Smooth muscle cell (in vitro differentiated cells): Measurements from ENCODE around the gene CTSE. TPM values are rescaled to one million over a fixed set of nuclear protein-coding genes. Genes with fewer than 3 reads are reported as not detected.

Source experiments
- DNase-seq: peaks from one replicate; lab custom pipeline; 2025; ENCODE audit not compliant: unreplicated experiment; lab: John Stamatoyannopoulos, UW
- H2AFZ ChIP-seq: fragments of 200-600 bp; sonication (generic); 2 replicates; pipeline ENCODE4 v1.6.0; 2016; ENCODE audit warnings: antibody characterized with exemption, low read depth, mild to moderate bottlenecking
- H3F3A ChIP-seq: fragments of 200-600 bp; sonication (generic); 2 replicates; pipeline ENCODE4 v1.6.0; 2017; ENCODE audit warnings: antibody characterized with exemption, low read depth
- H3K27ac ChIP-seq: fragments of 200-600 bp; sonication (generic); 2 replicates; pipeline ENCODE4 v1.5.1; 2016; ENCODE audit warnings: low read depth, mild to moderate bottlenecking
- H3K27me3 ChIP-seq: fragments of 200-600 bp; sonication (generic); 2 replicates; pipeline ENCODE4 v1.6.1; 2016; ENCODE audit warnings: low read depth, mild to moderate bottlenecking
- H3K36me3 ChIP-seq: fragments of 200-600 bp; sonication (generic); 2 replicates; pipeline ENCODE4 v1.5.1; 2016; ENCODE audit warnings: low read depth
- H3K4me1 ChIP-seq: fragments of 200-600 bp; sonication (generic); 2 replicates; pipeline ENCODE4 v1.5.1; 2016; ENCODE audit warnings: low read depth
- H3K4me2 ChIP-seq: fragments of 200-600 bp; sonication (generic); 2 replicates; pipeline ENCODE4 v1.6.0; 2016; ENCODE audit warnings: mild to moderate bottlenecking
- H3K4me3 ChIP-seq: fragments of 200-600 bp; sonication (generic); 2 replicates; pipeline ENCODE4 v1.5.1; 2016; ENCODE audit warnings: mild to moderate bottlenecking
- H3K79me2 ChIP-seq: fragments of 200-600 bp; sonication (generic); 2 replicates; pipeline ENCODE4 v1.6.0; 2016; ENCODE audit warnings: low read depth, mild to moderate bottlenecking
- H3K9ac ChIP-seq: fragments of 200-600 bp; sonication (generic); 2 replicates; pipeline ENCODE4 v1.6.0; 2016; ENCODE audit warnings: low read depth
- H3K9me3 ChIP-seq: fragments of 200-600 bp; sonication (generic); replicated peaks from 2 replicates; pipeline ENCODE4 v1.5.1; 2016; ENCODE audit warnings: low read depth
- H4K20me1 ChIP-seq: fragments of 200-600 bp; sonication (generic); 2 replicates; pipeline ENCODE4 v1.6.0; 2016; ENCODE audit warnings: low read depth
- WGBS: methylation state at CpG from one replicate; pipeline ENCODE4 v1.1.7; 2016; ENCODE audit warnings: low lambda C conversion rate; 5-methylcytosine and 5-hydroxymethylcytosine counted together
- polyA plus RNA-seq: library from polyadenylated mRNA; unstranded; fragments of >200 nt; fragmentation: Nextera tagmentation; extraction: Ambion mirVana; gene quantifications from 2 replicates; pipeline ENCODE4 v1.2.1, GENCODE V29; 2016
- total RNA-seq: library from RNA; depleted of rRNA; stranded (reverse); fragments of >200 nt; gene quantifications from 2 replicates; pipeline ENCODE4 v1.2.3, GENCODE V29; 2014
- TF ChIP-seq, protein P1 (sequence below): fragments of 200-600 bp; sonication (generic); IDR thresholded peaks from 2 replicates; pipeline ENCODE4 v1.5.1; 2017; ENCODE audit warnings: borderline replicate concordance, mild to moderate bottlenecking, antibody characterized with exemption; ENCODE audit not compliant: insufficient read depth, poor library complexity, severe bottlenecking

Gene CTSE
- total and polyA plus RNA-seq, 2 experiments from 2014 or later = not detected

DNA sequence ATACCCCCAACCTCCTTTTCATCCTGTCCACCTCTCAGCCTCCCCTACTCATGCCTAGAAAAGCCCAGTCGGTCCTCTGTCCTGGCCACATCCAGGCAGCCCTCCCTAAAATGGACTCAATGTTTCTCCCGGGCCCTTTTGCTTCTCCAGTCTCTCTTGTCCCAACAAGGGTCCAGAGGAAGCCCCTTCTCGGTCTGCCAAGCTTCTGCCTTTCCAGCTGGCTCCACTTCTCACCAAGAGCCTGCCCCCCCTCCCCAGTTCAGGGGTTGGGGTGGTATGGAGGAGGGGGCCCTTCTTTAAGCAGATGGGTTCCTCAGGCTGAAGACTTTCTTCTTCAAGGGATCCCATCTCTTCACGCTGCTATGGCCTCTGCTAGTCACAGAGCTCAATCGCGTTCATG lies 44.4 kb downstream of the CTSE start:
- Histone ChIP-seq H2AFZ (no peak overlapping the region), H3F3A (no peaks in the 10 kb centered on the region), H3K4me3 (no peak overlapping the region), H3K36me3 (no peaks in the 10 kb centered on the region), H4K20me1 (peaks cover 4% of the 10 kb centered on the region), H3K4me1 (peaks cover 7% of the 10 kb centered on the region), H3K9ac (no peak overlapping the region), H3K79me2 (no peaks in the 10 kb centered on the region), H3K27ac (no peak overlapping the region), H3K27me3 (no peaks in the 10 kb centered on the region), H3K4me2 (no peak overlapping the region), H3K9me3 (no peaks in the 10 kb centered on the region)
- 92% methylated on average over 6 of the region's 6 CpGs for WGBS
- DNase-seq = no peak
- TF ChIP-seq, protein P1, sequence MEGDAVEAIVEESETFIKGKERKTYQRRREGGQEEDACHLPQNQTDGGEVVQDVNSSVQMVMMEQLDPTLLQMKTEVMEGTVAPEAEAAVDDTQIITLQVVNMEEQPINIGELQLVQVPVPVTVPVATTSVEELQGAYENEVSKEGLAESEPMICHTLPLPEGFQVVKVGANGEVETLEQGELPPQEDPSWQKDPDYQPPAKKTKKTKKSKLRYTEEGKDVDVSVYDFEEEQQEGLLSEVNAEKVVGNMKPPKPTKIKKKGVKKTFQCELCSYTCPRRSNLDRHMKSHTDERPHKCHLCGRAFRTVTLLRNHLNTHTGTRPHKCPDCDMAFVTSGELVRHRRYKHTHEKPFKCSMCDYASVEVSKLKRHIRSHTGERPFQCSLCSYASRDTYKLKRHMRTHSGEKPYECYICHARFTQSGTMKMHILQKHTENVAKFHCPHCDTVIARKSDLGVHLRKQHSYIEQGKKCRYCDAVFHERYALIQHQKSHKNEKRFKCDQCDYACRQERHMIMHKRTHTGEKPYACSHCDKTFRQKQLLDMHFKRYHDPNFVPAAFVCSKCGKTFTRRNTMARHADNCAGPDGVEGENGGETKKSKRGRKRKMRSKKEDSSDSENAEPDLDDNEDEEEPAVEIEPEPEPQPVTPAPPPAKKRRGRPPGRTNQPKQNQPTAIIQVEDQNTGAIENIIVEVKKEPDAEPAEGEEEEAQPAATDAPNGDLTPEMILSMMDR = no peak

DNA sequence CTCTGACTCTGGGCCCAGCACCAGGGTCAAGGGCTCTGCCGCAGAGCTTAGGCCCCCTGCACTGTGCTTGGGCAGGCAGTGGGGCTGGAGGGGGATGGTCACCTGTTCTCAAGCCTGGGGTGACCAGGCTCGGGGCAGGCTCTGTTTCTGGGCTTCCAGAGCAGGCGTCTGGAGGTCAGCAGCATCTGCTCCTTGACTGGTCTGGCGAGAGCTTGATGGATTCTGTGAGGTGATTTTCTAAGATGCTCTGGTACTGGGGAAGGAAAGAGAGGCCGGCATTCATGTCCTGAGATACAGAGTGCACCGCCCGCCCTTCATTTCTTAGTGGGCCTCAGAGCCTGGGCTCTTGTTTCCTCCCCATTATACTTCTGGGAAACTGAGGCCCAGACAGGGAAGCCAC lies 45.0 kb downstream of the CTSE start:
- no peaks in the 10 kb centered on the region for H3K9me3 ChIP-seq
- H3K4me1 ChIP-seq = peaks cover 7% of the 10 kb centered on the region
- no peaks in the 10 kb centered on the region for H3K36me3 ChIP-seq
- no peak overlapping the region for H3K4me3 ChIP-seq
- no peaks in the 10 kb centered on the region for H4K20me1 ChIP-seq
- TF ChIP-seq, protein P1 = no peak
- no peaks in the 10 kb centered on the region for H3F3A ChIP-seq
- WGBS = 83% methylated on average over 7 of the region's 7 CpGs
- H2AFZ ChIP-seq = no peak overlapping the region
- H3K4me2 ChIP-seq = no peak overlapping the region
- H3K9ac ChIP-seq = no peak overlapping the region
- H3K79me2 ChIP-seq = no peaks in the 10 kb centered on the region
- no peak for DNase-seq
- H3K27ac ChIP-seq = no peak overlapping the region
- no peaks in the 10 kb centered on the region for H3K27me3 ChIP-seq

DNA sequence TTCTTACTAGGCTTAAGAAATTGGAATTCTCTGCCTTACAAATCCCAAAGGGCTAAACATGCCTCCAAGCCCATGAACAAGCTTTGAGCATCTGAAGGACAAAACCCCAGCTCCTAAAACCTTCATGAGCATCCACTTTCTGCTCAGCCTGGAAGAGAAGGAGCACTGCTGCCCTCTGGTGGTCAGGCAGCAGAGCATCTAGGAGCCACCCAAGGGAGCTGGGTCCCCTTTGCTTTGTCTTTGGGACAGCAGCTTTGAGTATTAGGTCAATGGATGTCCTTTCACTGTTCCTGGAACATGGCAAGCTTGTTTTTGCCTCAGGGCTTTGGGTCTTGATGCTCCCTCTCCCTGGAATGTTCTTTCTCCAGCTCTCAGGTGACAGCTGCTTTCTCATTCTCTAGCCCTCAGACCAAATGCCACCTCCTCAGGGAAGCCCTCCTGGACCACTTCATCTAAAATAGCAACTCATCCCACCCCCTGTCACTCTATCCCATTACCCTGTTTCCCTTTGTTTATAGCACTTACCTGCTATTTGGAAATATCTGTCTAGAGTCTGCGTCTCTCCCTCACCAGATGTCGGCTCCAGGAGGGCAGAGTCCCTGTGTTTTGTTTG lies 46.2 kb downstream of the CTSE start:
- no peak for DNase-seq
- Histone ChIP-seq H4K20me1 (no peaks in the 10 kb centered on the region), H3K4me2 (no peak overlapping the region), H2AFZ (no peak overlapping the region), H3K27ac (no peak overlapping the region), H3F3A (no peaks in the 10 kb centered on the region), H3K4me1 (peaks cover 7% of the 10 kb centered on the region), H3K9ac (no peak overlapping the region), H3K4me3 (no peak overlapping the region), H3K79me2 (no peaks in the 10 kb centered on the region), H3K36me3 (no peaks in the 10 kb centered on the region), H3K9me3 (no peaks in the 10 kb centered on the region), H3K27me3 (no peaks in the 10 kb centered on the region)
- TF ChIP-seq, protein P1 = peak; percentile 94
- 100% methylated on average over 2 of the region's 2 CpGs for WGBS
